GM21447 (cell line): ENCODE results near the gene RCBTB2.

Source experiments
- ATAC-seq: cut with Tn5 transposase; IDR thresholded peaks from one replicate; pipeline ENCODE4 v1.9.1; 2021; ENCODE audit not compliant: unreplicated experiment

Gene RCBTB2

GRCh38 chr13:48531416-48532255, 1.2 kb downstream of the RCBTB2 start:
- ATAC-seq = no peak

GRCh38 chr13:48530833-48531232, 2.0 kb downstream of the RCBTB2 start:
- ATAC-seq = no peak

GRCh38 chr13:48528720-48529119, 4.2 kb downstream of the RCBTB2 start:
- no peak for ATAC-seq

GRCh38 chr13:48527955-48528354, 4.9 kb downstream of the RCBTB2 start:
- ATAC-seq = no peak

DNA sequence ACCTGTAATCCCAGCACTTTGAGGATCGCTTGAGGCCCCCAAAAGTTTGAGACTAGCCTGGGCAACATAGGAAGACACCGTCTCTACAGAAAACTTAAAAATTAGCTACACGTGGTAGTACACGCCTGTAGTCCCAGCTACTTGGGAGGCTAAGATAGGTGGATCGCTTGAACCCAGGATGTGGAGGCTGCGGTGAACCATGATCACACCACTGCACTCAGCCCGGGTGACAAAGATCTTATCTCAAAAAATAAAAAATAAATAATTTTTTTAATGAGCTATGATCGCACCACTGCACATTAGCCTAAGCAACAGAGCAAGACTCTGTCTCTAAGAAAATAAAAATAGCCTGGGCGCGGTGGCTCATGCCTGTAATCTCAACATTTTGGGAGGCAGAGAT, 6.6 kb downstream of the RCBTB2 start:
- ATAC-seq = no peak

GRCh38 chr13:48518083-48518482, 14.8 kb downstream of the RCBTB2 start:
- ATAC-seq = no peak

- ATAC-seq = no peak
Observed at GRCh38 chr13:48515732-48516131, 17.1 kb downstream of the RCBTB2 start.

- ATAC-seq = no peak
Observed at GRCh38 chr13:48514793-48515192, 18.1 kb downstream of the RCBTB2 start.

DNA sequence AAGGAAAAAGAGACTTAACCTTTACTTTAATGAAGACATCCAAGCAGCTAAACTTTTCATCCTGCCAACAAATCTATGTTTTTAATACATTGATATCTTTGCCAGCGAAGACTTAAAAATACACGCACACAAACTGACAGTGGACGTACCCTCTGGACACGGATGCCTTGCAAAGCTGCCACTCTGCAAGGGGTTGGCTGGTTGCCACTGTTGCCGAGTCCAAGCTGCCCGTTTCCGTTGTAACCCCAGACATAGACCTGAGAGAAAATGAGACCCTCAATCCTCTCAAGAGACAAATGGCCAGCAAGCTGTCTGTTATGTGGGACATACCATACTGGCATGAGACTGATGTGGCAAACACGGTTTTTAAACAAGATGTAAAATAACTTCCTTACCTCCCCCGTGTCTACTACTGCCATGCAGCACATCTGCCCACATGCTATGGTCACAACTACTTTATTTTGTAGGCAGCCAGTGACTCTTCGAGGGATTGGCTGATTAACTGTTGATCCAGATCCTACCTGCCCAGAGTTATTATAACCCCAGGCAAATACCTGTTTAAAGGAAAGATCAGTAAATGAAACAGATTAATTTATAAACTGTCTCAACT, 21.2 kb downstream of the RCBTB2 start:
- ATAC-seq = no peak

DNA sequence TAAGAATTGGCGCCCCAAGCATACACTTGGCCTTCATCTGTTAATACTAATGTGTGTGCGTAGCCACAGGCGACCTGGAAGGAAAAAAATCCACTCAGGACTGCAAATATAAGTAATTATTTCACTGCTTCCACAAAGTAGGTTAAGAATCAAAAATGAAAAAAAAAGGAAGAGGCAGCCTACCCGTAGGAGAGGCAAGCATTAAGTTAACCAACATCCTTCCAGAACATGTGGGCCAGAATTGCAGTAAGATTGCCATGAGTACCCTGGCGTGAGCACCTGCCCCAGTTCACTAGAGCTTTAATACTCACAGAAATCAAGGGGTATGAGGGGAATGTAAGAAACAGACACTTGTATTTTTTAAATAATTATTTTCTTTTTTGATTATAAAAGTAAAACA, 22.2 kb downstream of the RCBTB2 start:
- no peak for ATAC-seq

- no peak for ATAC-seq
Observed at GRCh38 chr13:48508011-48508410, 24.9 kb downstream of the RCBTB2 start.

DNA sequence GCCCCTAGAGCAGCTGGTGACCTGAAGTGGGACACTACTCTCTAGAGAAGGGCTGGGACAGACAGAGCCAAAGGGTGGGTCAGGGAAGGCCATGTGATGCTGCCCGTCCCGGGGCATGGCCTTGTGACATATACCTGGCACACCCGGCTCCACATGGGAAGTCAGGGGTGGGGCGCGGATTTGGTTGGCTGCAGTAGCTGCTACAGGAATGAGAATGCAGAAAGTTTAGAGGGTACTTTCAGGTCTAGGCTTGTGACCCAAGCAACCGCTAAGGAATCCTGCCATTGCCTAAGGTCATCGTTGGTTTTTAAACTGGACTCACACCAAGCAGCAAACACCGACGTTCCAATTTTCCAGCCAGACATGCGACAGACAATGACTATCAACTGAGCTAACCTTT, 25.9 kb downstream of the RCBTB2 start:
- no peak for ATAC-seq

- ATAC-seq = peak; percentile 21
Observed at GRCh38 chr13:48506092-48506701, 26.7 kb downstream of the RCBTB2 start.

DNA sequence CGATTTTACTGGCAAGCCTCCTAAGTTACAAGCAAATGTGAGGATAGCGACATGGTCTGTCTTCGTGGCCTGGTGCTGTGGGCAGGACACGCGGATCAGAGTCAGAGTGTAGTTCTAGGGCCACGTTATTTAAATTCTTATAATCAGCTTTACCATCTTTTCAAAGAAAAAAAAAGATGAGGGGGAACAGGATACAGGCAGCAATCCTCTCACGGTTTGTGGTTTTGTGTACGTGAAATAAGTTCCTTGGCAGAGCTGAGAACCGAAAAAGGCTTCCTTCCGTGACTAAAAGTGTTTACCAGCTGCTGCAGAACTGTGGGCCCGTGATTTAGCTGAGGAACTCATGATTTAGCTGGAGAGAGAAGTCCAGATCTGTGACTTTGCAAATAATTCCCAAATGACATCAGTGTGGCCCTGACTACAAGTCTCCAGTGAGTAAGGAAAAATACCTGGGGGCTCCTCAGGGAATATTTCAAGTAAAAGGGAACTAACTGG, 27.2 kb downstream of the RCBTB2 start:
- peak; percentile 80 for ATAC-seq

DNA sequence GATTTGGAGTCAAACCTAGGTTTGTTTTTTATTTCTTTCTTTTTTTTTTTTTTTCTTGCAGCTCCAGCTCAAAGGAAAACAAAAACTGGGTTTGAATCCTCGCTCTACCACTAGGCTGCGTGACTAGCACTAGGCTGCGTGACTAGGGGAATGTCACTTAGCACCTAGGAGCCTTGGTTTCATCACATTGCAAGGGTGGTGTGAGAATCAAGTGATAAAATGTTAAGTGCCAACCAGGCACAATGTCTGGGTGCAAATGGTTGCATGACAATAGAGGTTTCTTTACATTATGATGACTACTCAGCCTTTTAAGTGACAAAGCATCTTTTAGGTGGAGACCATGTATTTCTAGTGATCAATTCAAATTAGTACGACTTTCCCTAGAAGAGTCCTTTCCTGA, 27.9 kb downstream of the RCBTB2 start:
- ATAC-seq = no peak

GRCh38 chr13:48504606-48505005, 28.3 kb downstream of the RCBTB2 start:
- no peak for ATAC-seq

GRCh38 chr13:48502601-48503319, 30.1 kb downstream of the RCBTB2 start:
- no peak for ATAC-seq

- ATAC-seq = peak; percentile 37
Observed at GRCh38 chr13:48501705-48502104, 31.2 kb downstream of the RCBTB2 start.

GRCh38 chr13:48500652-48501197, 32.2 kb downstream of the RCBTB2 start:
- ATAC-seq = no peak

DNA sequence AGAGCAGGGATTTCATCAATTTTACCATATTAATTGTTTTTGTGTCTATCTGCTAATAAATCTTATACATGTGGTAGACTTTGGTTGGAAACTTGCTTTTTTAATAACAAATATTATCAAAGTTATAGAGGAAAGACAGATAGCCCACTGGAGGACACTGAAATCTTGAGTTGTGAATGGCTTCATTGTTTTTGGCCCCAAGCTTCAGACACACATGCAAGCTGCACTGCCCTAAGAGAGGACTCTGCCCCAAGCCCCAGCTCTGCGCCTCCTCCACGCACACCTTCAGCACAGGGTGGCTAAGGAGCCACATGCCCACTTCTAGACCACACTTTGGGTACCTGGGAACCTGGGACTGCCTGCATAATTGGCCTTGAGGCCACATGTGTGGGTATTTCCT, 35.2 kb downstream of the RCBTB2 start:
- no peak for ATAC-seq
